Forelimb muscle (tissue), 1 donor: ENCODE measurements around the gene HKDC1. TPM values are rescaled to one million over a fixed set of nuclear protein-coding genes. Genes with fewer than 3 reads are reported as not detected.
"Not testable (repeated sequence)": the region's sequence is repeated elsewhere in the genome, so short reads cannot be mapped to it uniquely, and the experiment has no call there.

Experiments
- DNase-seq: peaks from one replicate; pipeline ENCODE4 v3.0.0-alpha.2; 2013; ENCODE audit warnings: low read depth
- polyA plus RNA-seq: library from polyadenylated mRNA; unstranded; fragments of 120-200 nt; gene quantifications from one replicate; pipeline ENCODE4 v1.2.1, GENCODE V29; 2013; ENCODE audit not compliant: insufficient read length

Gene HKDC1
- polyA plus RNA-seq, 1 donor = not detected

- no peak for DNase-seq
Observed at GRCh38 chr10:69279110-69279509, 59.0 kb downstream of the HKDC1 start.

- no peak for DNase-seq
Observed at GRCh38 chr10:69281507-69282413, 61.6 kb downstream of the HKDC1 start.

DNA sequence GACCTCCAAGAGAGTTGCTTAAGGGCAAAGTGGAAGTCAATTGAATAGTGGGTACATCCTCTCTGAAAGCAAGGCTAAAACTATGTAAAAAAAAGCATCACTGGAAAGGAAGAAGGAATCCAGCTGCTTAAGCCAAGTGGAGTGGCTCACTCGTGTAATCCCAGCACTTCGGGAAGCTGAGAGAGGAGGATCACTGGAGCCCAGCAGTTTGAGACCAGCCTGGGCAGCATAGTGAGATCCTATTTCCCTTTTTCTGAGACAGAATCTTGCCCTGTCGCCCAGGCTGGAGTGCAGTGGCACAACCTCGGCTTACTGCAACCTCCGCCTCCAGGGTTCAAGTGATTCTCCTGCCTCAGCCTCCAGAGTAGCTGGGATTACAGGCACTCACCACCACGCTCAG is 64.3 kb downstream of the HKDC1 start:
- not testable (repeated sequence) for DNase-seq

DNA sequence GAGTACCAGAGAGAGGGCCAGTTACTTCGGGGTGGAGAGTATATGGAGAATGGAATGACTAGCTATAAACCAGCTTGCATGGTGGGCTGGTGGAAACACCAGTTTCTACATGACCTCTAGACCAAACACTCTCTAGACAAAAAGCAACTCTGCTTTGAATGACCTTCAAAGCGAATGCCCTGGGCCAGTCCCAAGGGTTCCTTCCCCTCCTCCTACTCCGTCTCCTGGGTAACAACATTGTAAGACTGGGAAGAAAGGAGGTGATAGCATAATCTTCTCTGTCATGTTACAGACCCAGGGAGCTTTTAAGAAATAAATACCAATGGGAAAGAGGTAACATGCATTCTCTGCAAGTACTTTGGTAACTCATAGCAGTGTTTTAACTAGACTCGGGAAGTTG is 65.6 kb downstream of the HKDC1 start:
- DNase-seq = no peak

GRCh38 chr10:69287181-69287580 is 67.0 kb downstream of the HKDC1 start:
- no peak for DNase-seq

DNA sequence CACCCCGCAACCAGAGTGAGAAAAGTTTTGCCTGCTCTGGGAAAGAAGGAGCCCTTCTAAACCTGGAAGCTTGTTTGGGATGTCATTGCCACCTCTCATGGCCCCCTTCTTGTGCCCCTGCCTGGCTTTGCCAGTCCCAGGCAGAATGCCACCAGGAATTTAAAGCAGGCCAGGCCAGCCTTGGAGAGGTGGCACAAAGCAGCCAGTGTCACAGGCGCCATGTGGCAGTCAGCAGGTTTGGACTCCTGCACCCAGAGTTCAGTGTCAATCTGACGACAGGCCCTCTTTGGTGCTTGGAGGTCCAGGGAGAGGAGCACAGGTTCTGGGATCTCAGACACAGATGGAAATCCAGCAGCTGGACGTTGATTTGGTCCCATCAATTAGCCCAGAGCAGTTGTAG is 70.9 kb downstream of the HKDC1 start:
- no peak for DNase-seq

- no peak for DNase-seq
Observed at GRCh38 chr10:69292459-69292858, 72.3 kb downstream of the HKDC1 start.

DNA sequence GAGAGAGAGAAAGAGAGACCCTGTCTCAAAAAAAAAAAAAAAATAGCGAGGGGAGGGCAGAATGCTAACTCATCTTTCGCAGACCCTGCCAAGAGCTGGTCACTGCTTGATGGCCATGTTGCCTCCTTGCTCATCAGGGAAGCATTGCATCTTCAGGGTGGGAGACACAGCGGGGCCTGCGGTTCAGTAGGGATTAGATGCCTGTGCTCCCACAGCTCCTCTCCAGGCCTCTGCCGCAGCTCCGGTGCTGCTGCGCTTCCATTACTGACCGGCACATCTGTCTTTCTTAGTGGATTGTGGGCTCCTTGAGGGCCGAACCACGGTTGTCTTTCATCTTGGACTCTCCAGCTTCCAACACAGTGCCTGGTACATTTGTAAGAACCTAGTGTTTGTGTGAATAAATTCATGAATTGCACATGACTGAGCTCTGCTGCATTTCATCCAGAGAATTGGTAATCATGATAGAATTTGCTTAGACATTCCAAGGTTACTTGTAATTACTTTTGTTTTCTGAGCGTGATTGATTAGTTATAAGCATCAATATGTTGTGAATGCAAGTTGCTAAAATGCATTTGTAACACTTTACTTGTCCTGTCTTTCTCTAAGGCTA is 75.0 kb downstream of the HKDC1 start:
- DNase-seq = no peak

GRCh38 chr10:69303632-69304051 is 83.5 kb downstream of the HKDC1 start:
- DNase-seq = no peak

DNA sequence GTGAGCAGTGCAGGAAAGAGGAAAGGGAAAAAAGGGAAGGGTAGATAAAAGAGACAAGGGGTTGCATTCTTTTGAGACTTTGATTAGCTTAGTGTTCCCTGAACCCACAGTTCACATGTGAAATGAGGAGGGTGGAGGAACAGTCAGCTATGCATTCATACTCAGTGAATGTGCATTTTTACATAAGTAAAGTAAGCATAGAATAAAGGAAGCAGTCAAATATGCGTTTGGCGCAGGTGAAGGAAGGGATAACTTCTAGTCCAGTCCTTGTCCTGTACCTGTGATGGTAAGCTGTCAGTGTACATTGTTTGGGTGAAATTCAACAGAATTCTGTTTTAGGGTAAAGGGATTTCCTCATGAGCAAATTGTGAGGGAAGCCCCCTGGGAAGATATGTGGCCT is 86.3 kb downstream of the HKDC1 start:
- DNase-seq = no peak

- no peak for DNase-seq
Observed at GRCh38 chr10:69307434-69307833, 87.3 kb downstream of the HKDC1 start.

GRCh38 chr10:69308304-69308703 is 88.2 kb downstream of the HKDC1 start:
- DNase-seq = not testable (repeated sequence)

DNA sequence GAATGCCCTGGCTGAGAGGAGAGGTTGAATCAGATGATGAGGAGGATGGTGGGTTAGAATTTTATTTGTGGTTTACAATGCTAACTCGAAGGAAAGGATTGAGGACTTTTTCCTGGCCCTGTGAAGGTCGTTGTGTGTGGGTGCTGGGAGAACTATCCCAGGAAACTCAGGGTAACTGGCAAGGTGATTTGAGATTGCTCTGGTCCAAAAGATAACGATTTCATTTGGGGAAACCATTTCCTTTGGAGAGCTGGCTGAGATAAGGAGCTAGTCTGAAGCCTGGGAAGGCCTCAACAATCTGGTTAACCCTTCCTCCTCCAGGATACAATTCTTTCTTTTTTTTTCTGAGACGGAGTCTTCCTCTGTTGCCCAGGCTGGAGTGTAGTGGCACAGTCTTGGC is 91.2 kb downstream of the HKDC1 start:
- DNase-seq = no peak

DNA sequence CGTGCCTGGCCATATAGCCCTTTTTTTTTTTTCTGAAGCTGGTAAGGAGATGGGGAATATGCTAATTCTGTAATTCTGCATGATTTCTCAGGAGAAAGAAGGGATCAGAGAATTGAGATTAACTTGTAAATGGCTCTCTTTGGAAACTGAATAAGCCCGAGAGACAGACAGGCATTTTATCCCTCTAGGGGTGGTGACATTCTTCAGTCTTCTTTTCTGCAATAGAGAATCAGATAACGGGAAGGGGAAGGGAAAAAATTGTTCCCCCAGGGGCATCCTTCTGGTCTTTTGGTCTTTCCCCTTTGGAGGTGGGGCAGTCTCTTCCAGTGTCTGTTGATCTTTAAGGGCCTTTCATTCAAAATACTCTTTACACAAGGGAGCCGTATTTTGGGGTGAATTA is 92.4 kb downstream of the HKDC1 start:
- DNase-seq = no peak

- DNase-seq = no peak
Observed at GRCh38 chr10:69315100-69315542, 95.0 kb downstream of the HKDC1 start.

GRCh38 chr10:69315610-69316312 is 95.6 kb downstream of the HKDC1 start:
- no peak for DNase-seq

- no peak for DNase-seq
Observed at GRCh38 chr10:69316313-69317059, 96.4 kb downstream of the HKDC1 start.
